ENCODE measurements around the gene DLL4. TPM values are rescaled to one million over a fixed set of nuclear protein-coding genes. Genes with fewer than 3 reads are reported as not detected.

Gene DLL4
- total and polyA plus RNA-seq, 10 of the 15 experiments (the other 5 are each of a cell fraction or from before 2014, with no cell fraction given) = 0.04 to 0.16 (median 0.09) TPM; not detected in 6

DNA sequence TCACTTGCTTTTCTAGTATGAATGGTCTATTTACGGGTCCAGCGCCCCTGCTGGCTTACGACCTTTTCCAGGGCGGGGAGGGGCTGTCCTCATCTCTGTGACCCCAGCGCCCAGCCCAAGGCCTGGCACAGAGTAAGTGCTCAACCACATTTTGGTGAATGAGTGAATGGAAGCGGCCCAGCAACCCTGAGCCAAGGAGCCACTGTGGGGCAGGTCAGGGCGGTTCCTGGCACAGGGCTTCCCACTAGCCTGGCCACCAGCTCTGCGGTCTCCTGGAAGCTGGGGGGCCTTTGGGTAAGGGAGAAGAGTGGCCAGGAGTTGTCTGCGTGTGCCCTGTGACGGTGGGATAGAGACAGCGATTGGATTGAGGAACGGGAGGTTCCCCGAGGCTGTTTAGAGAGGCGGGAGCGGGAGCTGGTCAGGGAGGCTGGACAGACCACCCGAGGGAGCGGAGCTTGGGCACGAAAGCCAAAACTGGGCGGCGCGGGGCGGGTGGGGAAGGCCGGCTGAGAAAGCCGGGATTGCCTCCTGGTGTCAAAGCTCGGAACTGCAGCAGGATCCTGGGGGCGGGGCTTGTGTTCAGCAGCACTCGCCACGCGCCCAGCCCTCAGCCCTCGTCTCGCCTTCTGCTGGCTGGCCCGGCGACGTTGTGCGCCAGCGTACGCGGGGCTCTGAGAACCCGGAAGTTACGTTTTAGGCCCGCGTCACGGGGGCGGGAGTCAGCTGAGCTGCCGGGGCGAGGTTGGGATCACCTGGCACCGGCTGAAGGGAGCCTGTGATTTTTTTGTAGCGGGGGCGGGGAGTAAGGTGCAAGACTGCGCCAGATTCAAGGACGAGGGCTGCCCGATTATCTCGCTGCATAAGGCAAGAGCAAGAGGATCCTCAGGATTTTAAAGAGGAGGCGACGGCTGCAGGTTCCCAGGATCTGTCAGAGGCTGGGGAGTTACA, 35.1 kb upstream of the DLL4 start, which contains the start of gene VPS18 (continued):
- TF ChIP-seq, protein P1, sequence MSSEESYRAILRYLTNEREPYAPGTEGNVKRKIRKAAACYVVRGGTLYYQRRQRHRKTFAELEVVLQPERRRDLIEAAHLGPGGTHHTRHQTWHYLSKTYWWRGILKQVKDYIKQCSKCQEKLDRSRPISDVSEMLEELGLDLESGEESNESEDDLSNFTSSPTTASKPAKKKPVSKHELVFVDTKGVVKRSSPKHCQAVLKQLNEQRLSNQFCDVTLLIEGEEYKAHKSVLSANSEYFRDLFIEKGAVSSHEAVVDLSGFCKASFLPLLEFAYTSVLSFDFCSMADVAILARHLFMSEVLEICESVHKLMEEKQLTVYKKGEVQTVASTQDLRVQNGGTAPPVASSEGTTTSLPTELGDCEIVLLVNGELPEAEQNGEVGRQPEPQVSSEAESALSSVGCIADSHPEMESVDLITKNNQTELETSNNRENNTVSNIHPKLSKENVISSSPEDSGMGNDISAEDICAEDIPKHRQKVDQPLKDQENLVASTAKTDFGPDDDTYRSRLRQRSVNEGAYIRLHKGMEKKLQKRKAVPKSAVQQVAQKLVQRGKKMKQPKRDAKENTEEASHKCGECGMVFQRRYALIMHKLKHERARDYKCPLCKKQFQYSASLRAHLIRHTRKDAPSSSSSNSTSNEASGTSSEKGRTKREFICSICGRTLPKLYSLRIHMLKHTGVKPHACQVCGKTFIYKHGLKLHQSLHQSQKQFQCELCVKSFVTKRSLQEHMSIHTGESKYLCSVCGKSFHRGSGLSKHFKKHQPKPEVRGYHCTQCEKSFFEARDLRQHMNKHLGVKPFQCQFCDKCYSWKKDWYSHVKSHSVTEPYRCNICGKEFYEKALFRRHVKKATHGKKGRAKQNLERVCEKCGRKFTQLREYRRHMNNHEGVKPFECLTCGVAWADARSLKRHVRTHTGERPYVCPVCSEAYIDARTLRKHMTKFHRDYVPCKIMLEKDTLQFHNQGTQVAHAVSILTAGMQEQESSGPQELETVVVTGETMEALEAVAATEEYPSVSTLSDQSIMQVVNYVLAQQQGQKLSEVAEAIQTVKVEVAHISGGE (CRISPR knock-in tag; IDR thresholded peaks at IDR 0.05) = no peak
- TF ChIP-seq SREBF2 (IDR thresholded peaks at IDR 0.05; ENCODE audit: low read length) (no peak), ZNF622 (IDR thresholded peaks at IDR 0.05) (no peak), SMAD1 (IDR thresholded peaks at IDR 0.05; ENCODE audit: low read depth, partially characterized antibody) (no peak), RB1 (IDR thresholded peaks at IDR 0.05; ENCODE audit: borderline replicate concordance) (peak; percentile 29), IKZF2 (IDR thresholded peaks at IDR 0.05) (no peak), FOXM1 (IDR thresholded peaks at IDR 0.05; ENCODE audit: low read depth, low read length) (no peak), STAT1 (conservative IDR thresholded peaks at IDR 0.05) (no peak), YBX1 (IDR thresholded peaks at IDR 0.05) (no peak), KLF5 (IDR thresholded peaks at IDR 0.05; ENCODE audit: partially characterized antibody) (no peak), ETV6 (conservative IDR thresholded peaks at IDR 0.05 in 1 of 2, IDR thresholded peaks at IDR 0.05 in 1 of 2; ENCODE audit: borderline replicate concordance in 1 of 2, low read depth in 1 of 2) (no peak), CBX3 (IDR thresholded peaks at IDR 0.05; ENCODE audit: borderline replicate concordance, low read depth) (no peak), RFX5 (IDR thresholded peaks at IDR 0.05; ENCODE audit: low read depth, low read length) (no peak), PAX8 (IDR thresholded peaks at IDR 0.05) (no peak), HDGF (IDR thresholded peaks at IDR 0.05) (0 out of 2 replicates have a peak, but pooled peaks have one; percentile 74), RUNX3 (IDR thresholded peaks at IDR 0.05; ENCODE audit: low read length) (no peak), FOXK2 (IDR thresholded peaks at IDR 0.05) (0 out of 2 replicates have a peak, but pooled peaks have one; percentile 51), KDM1A (IDR thresholded peaks at IDR 0.05; ENCODE audit: borderline replicate concordance) (no peak), NFXL1 (IDR thresholded peaks at IDR 0.05; ENCODE audit: borderline replicate concordance) (no peak)
- TF ChIP-seq, protein P2, sequence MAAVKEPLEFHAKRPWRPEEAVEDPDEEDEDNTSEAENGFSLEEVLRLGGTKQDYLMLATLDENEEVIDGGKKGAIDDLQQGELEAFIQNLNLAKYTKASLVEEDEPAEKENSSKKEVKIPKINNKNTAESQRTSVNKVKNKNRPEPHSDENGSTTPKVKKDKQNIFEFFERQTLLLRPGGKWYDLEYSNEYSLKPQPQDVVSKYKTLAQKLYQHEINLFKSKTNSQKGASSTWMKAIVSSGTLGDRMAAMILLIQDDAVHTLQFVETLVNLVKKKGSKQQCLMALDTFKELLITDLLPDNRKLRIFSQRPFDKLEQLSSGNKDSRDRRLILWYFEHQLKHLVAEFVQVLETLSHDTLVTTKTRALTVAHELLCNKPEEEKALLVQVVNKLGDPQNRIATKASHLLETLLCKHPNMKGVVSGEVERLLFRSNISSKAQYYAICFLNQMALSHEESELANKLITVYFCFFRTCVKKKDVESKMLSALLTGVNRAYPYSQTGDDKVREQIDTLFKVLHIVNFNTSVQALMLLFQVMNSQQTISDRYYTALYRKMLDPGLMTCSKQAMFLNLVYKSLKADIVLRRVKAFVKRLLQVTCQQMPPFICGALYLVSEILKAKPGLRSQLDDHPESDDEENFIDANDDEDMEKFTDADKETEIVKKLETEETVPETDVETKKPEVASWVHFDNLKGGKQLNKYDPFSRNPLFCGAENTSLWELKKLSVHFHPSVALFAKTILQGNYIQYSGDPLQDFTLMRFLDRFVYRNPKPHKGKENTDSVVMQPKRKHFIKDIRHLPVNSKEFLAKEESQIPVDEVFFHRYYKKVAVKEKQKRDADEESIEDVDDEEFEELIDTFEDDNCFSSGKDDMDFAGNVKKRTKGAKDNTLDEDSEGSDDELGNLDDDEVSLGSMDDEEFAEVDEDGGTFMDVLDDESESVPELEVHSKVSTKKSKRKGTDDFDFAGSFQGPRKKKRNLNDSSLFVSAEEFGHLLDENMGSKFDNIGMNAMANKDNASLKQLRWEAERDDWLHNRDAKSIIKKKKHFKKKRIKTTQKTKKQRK (IDR thresholded peaks at IDR 0.05; ENCODE audit: low read depth, low read length) = no peak
- TF ChIP-seq, protein P3, sequence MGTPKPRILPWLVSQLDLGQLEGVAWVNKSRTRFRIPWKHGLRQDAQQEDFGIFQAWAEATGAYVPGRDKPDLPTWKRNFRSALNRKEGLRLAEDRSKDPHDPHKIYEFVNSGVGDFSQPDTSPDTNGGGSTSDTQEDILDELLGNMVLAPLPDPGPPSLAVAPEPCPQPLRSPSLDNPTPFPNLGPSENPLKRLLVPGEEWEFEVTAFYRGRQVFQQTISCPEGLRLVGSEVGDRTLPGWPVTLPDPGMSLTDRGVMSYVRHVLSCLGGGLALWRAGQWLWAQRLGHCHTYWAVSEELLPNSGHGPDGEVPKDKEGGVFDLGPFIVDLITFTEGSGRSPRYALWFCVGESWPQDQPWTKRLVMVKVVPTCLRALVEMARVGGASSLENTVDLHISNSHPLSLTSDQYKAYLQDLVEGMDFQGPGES (IDR thresholded peaks at IDR 0.05) = no peak
- TF ChIP-seq, protein P4, sequence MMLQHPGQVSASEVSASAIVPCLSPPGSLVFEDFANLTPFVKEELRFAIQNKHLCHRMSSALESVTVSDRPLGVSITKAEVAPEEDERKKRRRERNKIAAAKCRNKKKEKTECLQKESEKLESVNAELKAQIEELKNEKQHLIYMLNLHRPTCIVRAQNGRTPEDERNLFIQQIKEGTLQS (IDR thresholded peaks at IDR 0.05; ENCODE audit: borderline replicate concordance, extremely low read depth, low read depth, low read length) = peak; percentile 45; the same call in 1 of the 2 replicates

All from GM12878 (cell line).